ENCODE data around the gene SGIP1. TPM values are rescaled to one million over a fixed set of nuclear protein-coding genes. Genes with fewer than 3 reads are reported as not detected.

The SGIP1 gene
- total RNA-seq, 4 donors from 2014 or later, result 0.10 to 2.8 (median 0.66) TPM

DNA sequence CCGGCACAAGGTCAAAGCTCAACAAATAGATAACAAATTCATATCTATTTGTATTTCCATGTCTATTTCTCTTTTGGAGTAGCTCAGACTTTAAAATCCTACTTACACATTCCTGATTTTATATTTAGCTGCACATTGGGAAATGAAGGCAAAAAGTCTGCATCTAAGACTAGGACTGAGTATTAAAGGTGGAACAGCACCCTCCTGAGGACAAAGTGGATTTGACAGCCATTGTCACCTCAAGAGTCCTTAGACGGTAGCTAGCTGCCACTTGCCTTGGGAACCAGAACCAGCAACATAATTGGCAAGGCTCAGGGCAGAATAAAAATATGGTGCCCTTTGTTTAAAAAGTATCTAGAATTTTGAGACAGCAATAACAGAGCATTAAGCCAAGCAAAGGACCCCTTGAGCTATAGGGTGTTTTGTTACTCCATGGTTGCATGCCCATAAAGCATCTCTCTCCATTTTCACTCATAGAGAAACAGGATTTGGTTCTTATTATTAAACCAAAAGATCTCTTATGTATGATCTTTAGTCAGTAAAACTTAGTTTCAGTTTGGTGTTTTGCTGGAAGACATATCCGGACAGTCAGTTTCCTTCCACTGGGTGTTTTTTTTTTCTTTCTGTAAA is 30.0 kb upstream of the SGIP1 start:
- Histone ChIP-seq H3K9me3 (no peaks in the 10 kb centered on the region), H3K27ac (no peak overlapping the region), H3K4me3 (no peak overlapping the region), H3K4me1 (no peaks in the 10 kb centered on the region), H3K27me3 (no peaks in the 10 kb centered on the region), H3K36me3 (no peaks in the 10 kb centered on the region)
- DNase-seq (ENCODE audit: low spot score in 2 of 2), result no peak
- WGBS, result 51% methylated on average over 3 of the region's 3 CpGs
- no peak for TF ChIP-seq EP300 (IDR thresholded peaks at IDR 0.05)
- TF ChIP-seq, protein P1, sequence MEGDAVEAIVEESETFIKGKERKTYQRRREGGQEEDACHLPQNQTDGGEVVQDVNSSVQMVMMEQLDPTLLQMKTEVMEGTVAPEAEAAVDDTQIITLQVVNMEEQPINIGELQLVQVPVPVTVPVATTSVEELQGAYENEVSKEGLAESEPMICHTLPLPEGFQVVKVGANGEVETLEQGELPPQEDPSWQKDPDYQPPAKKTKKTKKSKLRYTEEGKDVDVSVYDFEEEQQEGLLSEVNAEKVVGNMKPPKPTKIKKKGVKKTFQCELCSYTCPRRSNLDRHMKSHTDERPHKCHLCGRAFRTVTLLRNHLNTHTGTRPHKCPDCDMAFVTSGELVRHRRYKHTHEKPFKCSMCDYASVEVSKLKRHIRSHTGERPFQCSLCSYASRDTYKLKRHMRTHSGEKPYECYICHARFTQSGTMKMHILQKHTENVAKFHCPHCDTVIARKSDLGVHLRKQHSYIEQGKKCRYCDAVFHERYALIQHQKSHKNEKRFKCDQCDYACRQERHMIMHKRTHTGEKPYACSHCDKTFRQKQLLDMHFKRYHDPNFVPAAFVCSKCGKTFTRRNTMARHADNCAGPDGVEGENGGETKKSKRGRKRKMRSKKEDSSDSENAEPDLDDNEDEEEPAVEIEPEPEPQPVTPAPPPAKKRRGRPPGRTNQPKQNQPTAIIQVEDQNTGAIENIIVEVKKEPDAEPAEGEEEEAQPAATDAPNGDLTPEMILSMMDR (IDR thresholded peaks at IDR 0.05), result peak; percentile 19 to 38
- no peak for TF ChIP-seq POLR2A (IDR thresholded peaks at IDR 0.05)

DNA sequence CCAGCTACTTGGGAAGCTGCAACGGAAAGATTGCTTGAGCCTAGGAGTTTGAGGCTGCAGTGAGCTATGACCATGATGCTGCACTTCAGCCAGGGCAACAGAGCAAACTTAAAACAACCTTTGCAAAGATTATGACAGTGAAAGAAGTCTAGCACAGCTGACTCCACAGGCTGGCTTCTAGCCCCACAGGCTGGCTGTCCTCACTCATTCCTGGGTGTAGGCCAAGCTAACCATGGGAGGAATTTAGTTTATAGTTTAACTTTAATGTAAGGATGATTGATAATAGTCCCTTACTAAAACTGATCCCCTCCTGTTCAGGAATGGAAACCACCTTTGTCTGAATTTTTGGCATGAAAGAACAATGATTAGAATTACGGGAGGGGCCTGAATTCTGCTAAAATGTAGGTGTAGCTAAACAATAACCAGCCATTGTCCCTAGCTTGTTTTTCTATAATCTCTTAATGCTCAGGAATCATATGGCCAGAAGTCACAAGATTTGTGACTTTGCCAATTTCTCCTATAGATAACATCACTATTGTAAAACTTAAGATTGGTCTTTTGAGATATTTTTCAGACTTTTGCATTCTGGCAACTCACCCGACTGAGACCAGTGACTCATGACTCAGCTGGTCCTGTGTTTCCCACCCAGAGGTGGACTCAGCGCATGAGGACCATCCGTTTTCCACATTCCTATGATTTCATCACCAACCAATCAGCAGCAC is 28.1 kb upstream of the SGIP1 start:
- Histone ChIP-seq H3K27me3 (peaks cover 2% of the 10 kb centered on the region), H3K4me1 (no peaks in the 10 kb centered on the region), H3K36me3 (no peaks in the 10 kb centered on the region), H3K4me3 (no peak overlapping the region), H3K9me3 (no peaks in the 10 kb centered on the region), H3K27ac (no peak overlapping the region)
- TF ChIP-seq POLR2A (IDR thresholded peaks at IDR 0.05) (no peak), EP300 (IDR thresholded peaks at IDR 0.05) (no peak), POLR2AphosphoS5 (IDR thresholded peaks at IDR 0.05) (no peak)
- TF ChIP-seq, protein P1 (IDR thresholded peaks at IDR 0.05), result no peak
- DNase-seq (ENCODE audit: low spot score in 2 of 2), result no peak
- WGBS, result 62% methylated on average over 5 of the region's 5 CpGs

DNA sequence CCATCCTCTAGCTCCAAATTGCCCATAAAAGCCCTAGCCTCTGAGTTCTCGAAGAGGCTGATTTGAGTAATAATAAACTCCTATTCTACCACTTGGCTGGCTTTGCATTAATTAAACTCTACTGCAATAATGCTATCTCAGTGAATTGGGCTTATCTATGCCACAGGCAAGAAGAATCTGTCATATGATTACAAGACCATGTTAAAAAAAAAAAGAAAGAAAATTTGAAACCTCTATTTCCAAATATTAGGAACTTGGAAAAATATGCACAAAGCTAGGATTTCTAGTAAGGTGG is 27.6 kb upstream of the SGIP1 start:
- H3K4me1 ChIP-seq, result no peaks in the 10 kb centered on the region
- 76% methylated on average over 1 of the region's 1 CpG for WGBS
- no peak overlapping the region for H3K4me3 ChIP-seq
- H3K27ac ChIP-seq, result no peak overlapping the region
- H3K9me3 ChIP-seq, result no peaks in the 10 kb centered on the region
- no peak for DNase-seq (ENCODE audit: low spot score in 2 of 2)
- peaks cover 2% of the 10 kb centered on the region for H3K27me3 ChIP-seq
- TF ChIP-seq, protein P1 (IDR thresholded peaks at IDR 0.05), result no peak
- no peak for TF ChIP-seq EP300 (IDR thresholded peaks at IDR 0.05)
- H3K36me3 ChIP-seq, result no peaks in the 10 kb centered on the region

DNA sequence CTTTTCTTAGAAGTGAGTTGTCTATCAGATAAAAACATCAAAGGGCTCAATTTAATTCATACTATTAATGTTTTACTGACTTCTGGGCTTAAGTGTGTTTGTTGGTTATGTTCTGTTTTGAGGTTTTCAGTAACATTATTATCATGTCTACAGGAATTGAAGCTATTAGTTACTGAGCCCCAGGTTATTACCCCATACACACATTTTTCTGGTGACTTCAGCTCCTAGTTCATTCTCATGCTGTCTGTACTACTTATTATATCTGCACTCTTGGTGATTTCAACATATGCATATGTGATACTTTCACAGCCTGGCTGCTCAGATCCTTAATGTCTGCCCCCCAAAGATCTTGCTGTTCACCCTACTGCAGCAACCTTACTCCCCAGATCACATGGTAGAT is 27.0 kb upstream of the SGIP1 start:
- Histone ChIP-seq H3K4me1 (no peaks in the 10 kb centered on the region), H3K9me3 (no peaks in the 10 kb centered on the region), H3K27me3 (peaks cover 2% of the 10 kb centered on the region), H3K4me3 (no peak overlapping the region), H3K27ac (no peak overlapping the region), H3K36me3 (no peaks in the 10 kb centered on the region)
- TF ChIP-seq, protein P1 (IDR thresholded peaks at IDR 0.05), result no peak
- TF ChIP-seq EP300 (IDR thresholded peaks at IDR 0.05) (no peak), POLR2A (IDR thresholded peaks at IDR 0.05) (no peak), POLR2AphosphoS5 (IDR thresholded peaks at IDR 0.05) (no peak)
- no peak for DNase-seq (ENCODE audit: low spot score in 2 of 2)

DNA sequence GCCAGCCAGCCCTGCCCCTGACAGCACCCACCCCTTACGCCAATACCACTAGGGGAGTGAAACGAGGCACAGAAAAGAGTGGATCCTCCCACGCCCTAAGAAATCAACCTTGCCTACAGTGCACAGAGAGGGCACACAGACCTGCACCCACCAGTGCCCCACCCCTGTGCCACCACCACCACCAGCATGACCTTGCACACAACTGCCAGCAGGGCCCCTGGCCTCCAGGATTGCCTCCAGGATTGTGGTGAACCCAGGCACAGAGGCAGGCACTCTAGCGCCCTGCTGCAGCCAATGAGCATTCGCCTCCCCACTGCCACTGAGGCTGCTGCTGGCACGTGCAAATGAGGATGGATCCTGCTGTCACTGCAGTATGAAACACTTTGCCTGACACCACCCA is 23.5 kb upstream of the SGIP1 start:
- Histone ChIP-seq H3K27ac (no peak overlapping the region), H3K9me3 (no peaks in the 10 kb centered on the region), H3K4me3 (no peak overlapping the region), H3K36me3 (no peaks in the 10 kb centered on the region), H3K27me3 (peaks cover 2% of the 10 kb centered on the region), H3K4me1 (no peaks in the 10 kb centered on the region)
- TF ChIP-seq, protein P1 (IDR thresholded peaks at IDR 0.05), result no peak
- no peak for DNase-seq (ENCODE audit: low spot score in 2 of 2)
- WGBS, result 90% methylated on average over 5 of the region's 6 CpGs
